Brain microvascular endothelial cell (primary cell): Measurements from ENCODE around the gene CDKN2AIPNL.

Experiments
- DNase-seq: peaks from one replicate; pipeline ENCODE4 v3.0.0-alpha.2; 2020
- H3K27ac ChIP-seq: fragments of 250-450 bp; sonication (Bioruptor Pico); 2 replicates; pipeline ENCODE4 v1.5.1; 2020; ENCODE audit warnings: mild to moderate bottlenecking, moderate library complexity
- H3K27me3 ChIP-seq: fragments of 250-450 bp; sonication (Bioruptor Pico); replicated peaks from 2 replicates; pipeline ENCODE4 v1.5.1; 2020; ENCODE audit warnings: mild to moderate bottlenecking
- H3K36me3 ChIP-seq: fragments of 250-450 bp; sonication (Bioruptor Pico); replicated peaks from 2 replicates; pipeline ENCODE4 v1.5.1; 2020; ENCODE audit warnings: mild to moderate bottlenecking
- H3K4me3 ChIP-seq: 2 replicates; pipeline ENCODE4 v1.5.1; 2011; ENCODE audit warnings: low read depth, mild to moderate bottlenecking, control low read depth, low read length, moderate library complexity
- CTCF ChIP-seq: IDR thresholded peaks from 2 replicates; pipeline ENCODE4 v1.5.1; 2011; ENCODE audit warnings: low read depth, mild to moderate bottlenecking, moderate library complexity, low read length, control low read depth, inconsistent platforms; ENCODE audit errors: missing control alignments
- in situ Hi-C: cut with HindIII; loops from 2 replicates; pipeline ENCODE4 v1.10.0; 2017; ENCODE audit warnings: low sequenced_read_pairs, low pct_ligation_motif_present

The CDKN2AIPNL gene

GRCh38 chr5:134355681-134356080 is 56.0 kb downstream of the CDKN2AIPNL start:
- TF ChIP-seq CTCF, result no peak
- DNase-seq, result no peak
- in situ Hi-C loops, result no loop called here

More at GRCh38 chr5:134355681-134356080, 56.0 kb downstream of the CDKN2AIPNL start:
- Histone ChIP-seq H3K36me3 (no peaks in the 10 kb centered on the region), H3K4me3 (no peak overlapping the region), H3K27ac (no peak overlapping the region), H3K27me3 (no peaks in the 10 kb centered on the region)
